ENCODE data around the gene KRTAP1-4.
"Not testable (repeated sequence)": the region's sequence is repeated elsewhere in the genome, so short reads cannot be mapped to it uniquely, and the experiment has no call there.

DNA sequence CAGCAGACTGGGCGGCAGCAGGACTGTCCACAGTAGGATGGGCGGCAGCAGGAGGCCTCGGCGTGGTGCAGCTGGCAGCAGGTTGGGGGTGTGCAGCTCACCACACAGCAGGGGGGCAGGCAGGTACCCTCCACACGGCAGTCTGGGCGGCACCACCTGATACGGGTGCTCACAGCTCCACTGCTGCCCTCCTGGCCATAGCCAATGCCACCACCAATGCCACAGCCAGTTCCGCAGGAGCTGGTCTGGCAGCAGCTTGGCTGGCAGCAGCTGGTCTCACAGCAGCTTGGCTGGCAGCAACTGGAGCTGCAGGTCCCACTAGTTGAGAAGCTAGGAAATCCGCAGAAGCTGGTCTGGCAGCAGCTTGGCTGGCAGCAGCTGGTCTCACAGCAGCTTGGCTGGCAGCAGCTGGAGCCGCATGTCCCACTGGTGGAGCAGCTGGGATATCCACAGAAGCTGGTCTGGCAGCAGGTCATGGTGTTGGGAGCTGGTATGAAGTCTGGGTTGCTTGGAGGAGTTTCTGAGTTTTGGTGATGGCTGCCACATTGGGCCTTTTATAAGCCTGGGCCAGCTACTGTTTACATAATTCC lies 4.4 kb upstream of the KRTAP1-4 start, which contains the start of gene KRTAP1-3:
- TF ChIP-seq CTCF (IDR thresholded peaks at IDR 0.05); ZFX (IDR thresholded peaks at IDR 0.05; ENCODE audit: borderline replicate concordance): not testable (repeated sequence)

Data from 22Rv1 (cell line).